ENCODE results near the gene DERL2. TPM values are rescaled to one million over a fixed set of nuclear protein-coding genes. Genes with fewer than 3 reads are reported as not detected.

DERL2 gene
- total RNA-seq, 4 donors from 2014 or later = 29.6 to 107 (median 52.5) TPM

GRCh38 chr17:5478992-5479391 lies 7.0 kb downstream of the DERL2 start:
- H3K27me3 ChIP-seq = no peaks in the 10 kb centered on the region
- no peaks in the 10 kb centered on the region for H3K4me1 ChIP-seq
- intact Hi-C loops (cut with DNase I) = no loop called here
- no peak overlapping the region for H3K27ac ChIP-seq
- H3K36me3 ChIP-seq = peaks cover 59 to 81% of the 10 kb centered on the region in 2 donors
- 95 to 96% methylated on average over 4 of the region's 4 CpGs for WGBS, 2 donors
- no peak overlapping the region for H3K4me3 ChIP-seq (replicated peaks in 1 of 3)
- no peaks in the 10 kb centered on the region for H3K9me3 ChIP-seq
- DNase-seq = no peak
- no peak for TF ChIP-seq POLR2A (IDR thresholded peaks at IDR 0.05)
- TF ChIP-seq CTCF (IDR thresholded peaks at IDR 0.05) = no peak

- no peak overlapping the region for H3K27ac ChIP-seq
- intact Hi-C loops (cut with DNase I) = no loop called here
- no peak overlapping the region for H3K4me3 ChIP-seq (replicated peaks in 1 of 3)
- H3K9me3 ChIP-seq = no peaks in the 10 kb centered on the region
- no peak for DNase-seq
- H3K4me1 ChIP-seq = peaks cover 0 to 4% of the 10 kb centered on the region in 2 donors
- TF ChIP-seq CTCF (IDR thresholded peaks at IDR 0.05) = no peak
- no peak for TF ChIP-seq POLR2A (IDR thresholded peaks at IDR 0.05)
- 90 to 93% methylated on average over 2 of the region's 2 CpGs for WGBS, 2 donors
- H3K36me3 ChIP-seq = peaks cover 34 to 55% of the 10 kb centered on the region in 2 donors
- no peaks in the 10 kb centered on the region for H3K27me3 ChIP-seq
These were observed 12.1 kb downstream of the DERL2 start for GRCh38 chr17:5473906-5474305.

- DNase-seq = no peak
- H3K27ac ChIP-seq = no peak overlapping the region
- no peaks in the 10 kb centered on the region for H3K9me3 ChIP-seq
- no peaks in the 10 kb centered on the region for H3K27me3 ChIP-seq
- no peak overlapping the region for H3K4me3 ChIP-seq (replicated peaks in 1 of 3)
- WGBS, 2 donors = 91 to 94% methylated on average over 3 of the region's 3 CpGs
- TF ChIP-seq POLR2A (IDR thresholded peaks at IDR 0.05) (no peak), CTCF (IDR thresholded peaks at IDR 0.05) (no peak)
- peaks cover 20 to 41% of the 10 kb centered on the region in 2 donors for H3K36me3 ChIP-seq
- peaks cover 5 to 10% of the 10 kb centered on the region in 2 donors for H3K4me1 ChIP-seq
- intact Hi-C loops (cut with DNase I) = no loop called here
These were observed 13.5 kb downstream of the DERL2 start for GRCh38 chr17:5472511-5472910.

GRCh38 chr17:5468075-5468473 lies 17.9 kb downstream of the DERL2 start:
- TF ChIP-seq CTCF (IDR thresholded peaks at IDR 0.05) (no peak), POLR2A (IDR thresholded peaks at IDR 0.05) (no peak)
- no peaks in the 10 kb centered on the region for H3K9me3 ChIP-seq
- peak overlapping the region; percentile 19 to 93 (median 88) for H3K4me3 ChIP-seq (replicated peaks in 1 of 3)
- intact Hi-C loops (cut with DNase I) = no loop called here
- peaks cover 12 to 21% of the 10 kb centered on the region in 2 donors for H3K4me1 ChIP-seq
- H3K27ac ChIP-seq = no peak overlapping the region
- WGBS, 2 donors = 0% methylated on average over 17 of the region's 17 CpGs
- peak in 1 of 2 donors; percentile 3 for DNase-seq
- H3K27me3 ChIP-seq = no peaks in the 10 kb centered on the region
- H3K36me3 ChIP-seq = peaks cover 0 to 5% of the 10 kb centered on the region in 2 donors

GRCh38 chr17:5467416-5467815 lies 18.6 kb downstream of the DERL2 start:
- Histone ChIP-seq H3K27me3 (no peaks in the 10 kb centered on the region), H3K9me3 (no peaks in the 10 kb centered on the region), H3K27ac (no peak overlapping the region), H3K4me3 (replicated peaks in 1 of 3) (peak overlapping the region in 1 of 3 donors; percentile 93), H3K4me1 (peaks cover 12 to 21% of the 10 kb centered on the region in 2 donors), H3K36me3 (peaks cover 0 to 3% of the 10 kb centered on the region in 2 donors)
- WGBS, 2 donors = 6 to 11% methylated on average over 8 of the region's 8 CpGs
- DNase-seq = no peak
- intact Hi-C loops (cut with DNase I) = no loop called here
- TF ChIP-seq CTCF (IDR thresholded peaks at IDR 0.05) (no peak), POLR2A (IDR thresholded peaks at IDR 0.05) (no peak)

Measured in thyroid gland (tissue), 4 donors.